Keratinocyte (primary cell): ENCODE data around the gene CRACR2B. TPM values are rescaled to one million over a fixed set of nuclear protein-coding genes. Genes with fewer than 3 reads are reported as not detected.

Experiments used
- DNase-seq: peaks from one replicate; pipeline ENCODE4 v3.0.0-alpha.2; 2011; ENCODE audit warnings: low read depth, missing footprints, low spot score
- FAIRE-seq: peaks from 2 replicates; lab custom pipeline; 2011; peaks lifted over from hg19 to GRCh38; lab: Jason Lieb, UNC
- H2AFZ ChIP-seq: 2 replicates; pipeline ENCODE4 v1.6.0; 2012; ENCODE audit warnings: low read length, control low read depth, inconsistent platforms; ENCODE audit not compliant: control insufficient read depth
- H3K27ac ChIP-seq: 2 replicates; pipeline ENCODE4 v1.5.1; 2011; ENCODE audit warnings: low read length; ENCODE audit not compliant: control insufficient read depth, insufficient read depth
- H3K27me3 ChIP-seq: 3 replicates; pipeline ENCODE4 v1.6.0; 2011; ENCODE audit warnings: low read length; ENCODE audit not compliant: control insufficient read depth, insufficient read depth; ENCODE audit errors: extremely low read depth
- H3K36me3 ChIP-seq, 2 experiments: 2 replicates in 1 of 2; 3 replicates in 1 of 2; pipeline ENCODE4 v1.5.1; 2011; ENCODE audit warnings: low read length in 2 of 2, mild to moderate bottlenecking in 1 of 2; ENCODE audit not compliant: control insufficient read depth in 2 of 2, insufficient read depth in 2 of 2; ENCODE audit errors: extremely low read depth in 1 of 2
- H3K4me1 ChIP-seq: 3 replicates; pipeline ENCODE4 v1.5.1; 2011; ENCODE audit warnings: low read length; ENCODE audit not compliant: control insufficient read depth, insufficient read depth; ENCODE audit errors: extremely low read depth
- H3K4me2 ChIP-seq: 3 replicates; pipeline ENCODE4 v1.6.0; 2011; ENCODE audit warnings: low read depth, low read length; ENCODE audit not compliant: control insufficient read depth, insufficient read depth; ENCODE audit errors: extremely low read depth
- H3K4me3 ChIP-seq, 3 experiments: fragments of 200-600 bp in 1 of 3; sonication (generic) in 1 of 3; 2 replicates in 2 of 3; 3 replicates in 1 of 3; pipeline ENCODE4 v1.5.1; 2011 to 2016; ENCODE audit warnings: low read length in 3 of 3, mild to moderate bottlenecking in 3 of 3, control low read depth in 2 of 3, inconsistent platforms in 1 of 3, low read depth in 1 of 3, mixed read lengths in 1 of 3, mixed run types in 1 of 3, moderate library complexity in 1 of 3; ENCODE audit not compliant: control insufficient read depth in 2 of 3, insufficient read depth in 2 of 3; ENCODE audit errors: extremely low read depth in 1 of 3
- H3K79me2 ChIP-seq: 2 replicates; pipeline ENCODE4 v1.6.0; 2012; ENCODE audit warnings: low read length; ENCODE audit not compliant: control insufficient read depth, insufficient read depth
- H3K9ac ChIP-seq: 3 replicates; pipeline ENCODE4 v1.6.0; 2011; ENCODE audit warnings: low read length; ENCODE audit not compliant: control insufficient read depth, insufficient read depth; ENCODE audit errors: extremely low read depth
- H3K9me1 ChIP-seq: 3 replicates; pipeline ENCODE4 v1.6.0; 2011; ENCODE audit warnings: low read length; ENCODE audit not compliant: control insufficient read depth, insufficient read depth; ENCODE audit errors: extremely low read depth
- H3K9me3 ChIP-seq: 2 replicates; pipeline ENCODE4 v1.5.1; 2012; ENCODE audit warnings: low read depth, low read length; ENCODE audit not compliant: control insufficient read depth
- H4K20me1 ChIP-seq: 3 replicates; pipeline ENCODE4 v1.6.0; 2011; ENCODE audit warnings: low read length; ENCODE audit not compliant: control insufficient read depth, insufficient read depth; ENCODE audit errors: extremely low read depth
- EZH2 ChIP-seq: IDR thresholded peaks from one replicate; pipeline ENCODE4 v1.6.1; 2012; ENCODE audit warnings: inconsistent platforms, mild to moderate bottlenecking, low read length, moderate library complexity
- dilution Hi-C: fragments of 300-500 bp; cut with MboI; formaldehyde crosslinking; loops from one replicate; pipeline ENCODE4 v1.7.0; 2020; ENCODE audit warnings: low sequenced_read_pairs; ENCODE audit not compliant: extremely low pct_ligation_motif_present
- polyA plus RNA-seq, 5 experiments: library from polyadenylated mRNA; depleted of rRNA in 3 of 5; stranded (reverse) in 3 of 5; stranded (forward) in 1 of 5; unstranded in 1 of 5; fragments of >200 nt; gene quantifications; 1 replicate in 1 of 5; 2 replicates in 3 of 5; 3 replicates in 1 of 5; pipeline versions ENCODE4 v1.2.1 to v1.2.3, GENCODE V29; 2011 to 2012; ENCODE audit warnings: missing spikeins in 2 of 5, low read depth in 1 of 5, low replicate concordance in 1 of 5
- TF ChIP-seq, protein P1 (sequence below), 3 experiments: IDR thresholded peaks in 1 of 3; conservative IDR thresholded peaks in 1 of 3; optimal IDR thresholded peaks in 1 of 3; 2 replicates in 2 of 3; 3 replicates in 1 of 3; pipeline versions ENCODE3 to v1.5.1; 2011; ENCODE audit warnings: low read length in 3 of 3, mild to moderate bottlenecking in 3 of 3, moderate library complexity in 2 of 3, control low read depth in 1 of 3, inconsistent platforms in 1 of 3; ENCODE audit not compliant: insufficient read depth in 2 of 3; ENCODE audit errors: extremely low read depth in 1 of 3

CRACR2B gene
- polyA plus RNA-seq, 1 donor (not counting 4 experiments of a cell fraction or from before 2014, with no cell fraction given) = 0.17 TPM

DNA sequence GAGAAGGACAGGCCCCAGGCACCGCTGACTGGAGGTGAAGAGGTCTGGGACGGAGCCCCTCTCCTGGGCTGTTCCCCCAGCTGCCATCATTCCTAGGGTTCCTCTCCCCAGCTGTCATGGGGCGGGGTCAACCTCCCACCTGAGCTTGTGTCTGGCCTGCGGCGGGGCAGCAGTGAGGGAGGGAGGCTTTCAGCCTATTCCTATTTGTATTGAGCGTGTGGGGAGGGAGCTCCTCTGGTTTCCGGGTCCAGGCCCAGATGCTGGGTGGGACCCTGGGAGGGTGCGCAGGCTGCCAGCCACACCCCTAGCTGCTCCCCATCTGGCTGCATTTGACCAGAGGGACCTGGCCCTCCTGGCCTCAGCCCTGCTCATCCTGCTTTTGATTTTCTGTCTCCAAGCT lies 28.7 kb downstream of the CRACR2B start:
- H4K20me1 ChIP-seq = peaks cover 10% of the 10 kb centered on the region
- dilution Hi-C loops = no loop called here

DNA sequence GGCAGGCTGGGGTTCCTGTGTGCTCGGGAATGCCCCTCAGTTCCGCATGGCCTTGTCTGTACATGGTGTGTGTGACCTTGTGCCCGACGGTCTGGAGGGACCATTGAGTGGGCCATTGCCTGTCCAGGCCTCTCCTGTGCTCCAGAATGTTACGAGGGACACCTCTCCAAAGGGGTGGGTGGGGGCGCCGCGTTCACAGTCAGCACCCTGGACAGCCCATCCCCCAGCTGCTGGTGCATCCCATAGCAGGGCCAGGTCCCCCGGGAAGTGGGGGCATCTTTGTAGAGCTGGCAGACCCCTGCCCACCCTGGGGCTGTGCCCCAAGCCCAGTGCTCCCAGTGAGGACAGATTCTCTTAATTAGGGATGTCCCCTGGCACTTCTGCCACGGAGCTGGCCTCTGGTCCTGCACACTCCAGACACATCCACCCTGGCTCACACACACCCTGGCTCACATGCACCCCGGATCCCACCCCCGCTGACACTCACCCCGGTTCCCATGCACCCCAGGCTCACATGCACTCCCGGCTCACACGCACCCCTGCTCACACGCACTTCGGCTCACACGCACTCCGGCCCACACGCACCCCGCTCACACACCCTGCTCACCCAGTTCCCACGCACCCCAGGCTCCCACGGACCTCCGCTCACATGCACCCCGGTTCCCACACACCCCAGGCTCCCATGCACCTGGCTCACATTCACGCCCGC lies 30.5 kb downstream of the CRACR2B start:
- Histone ChIP-seq H3K4me1 (peaks cover 4% of the 10 kb centered on the region), H3K79me2 (no peaks in the 10 kb centered on the region), H4K20me1 (peaks cover 9% of the 10 kb centered on the region), H3K9me1 (no peaks in the 10 kb centered on the region), H3K9ac (no peak overlapping the region), H2AFZ (no peak overlapping the region), H3K27me3 (no peaks in the 10 kb centered on the region), H3K27ac (no peak overlapping the region), H3K36me3 (peaks cover 4 to 8% of the 10 kb centered on the region in 2 experiments), H3K4me3 (no peak overlapping the region), H3K4me2 (no peak overlapping the region), H3K9me3 (no peaks in the 10 kb centered on the region)
- FAIRE-seq (no peak), DNase-seq (no peak)
- no peak for TF ChIP-seq EZH2
- TF ChIP-seq, protein P1, sequence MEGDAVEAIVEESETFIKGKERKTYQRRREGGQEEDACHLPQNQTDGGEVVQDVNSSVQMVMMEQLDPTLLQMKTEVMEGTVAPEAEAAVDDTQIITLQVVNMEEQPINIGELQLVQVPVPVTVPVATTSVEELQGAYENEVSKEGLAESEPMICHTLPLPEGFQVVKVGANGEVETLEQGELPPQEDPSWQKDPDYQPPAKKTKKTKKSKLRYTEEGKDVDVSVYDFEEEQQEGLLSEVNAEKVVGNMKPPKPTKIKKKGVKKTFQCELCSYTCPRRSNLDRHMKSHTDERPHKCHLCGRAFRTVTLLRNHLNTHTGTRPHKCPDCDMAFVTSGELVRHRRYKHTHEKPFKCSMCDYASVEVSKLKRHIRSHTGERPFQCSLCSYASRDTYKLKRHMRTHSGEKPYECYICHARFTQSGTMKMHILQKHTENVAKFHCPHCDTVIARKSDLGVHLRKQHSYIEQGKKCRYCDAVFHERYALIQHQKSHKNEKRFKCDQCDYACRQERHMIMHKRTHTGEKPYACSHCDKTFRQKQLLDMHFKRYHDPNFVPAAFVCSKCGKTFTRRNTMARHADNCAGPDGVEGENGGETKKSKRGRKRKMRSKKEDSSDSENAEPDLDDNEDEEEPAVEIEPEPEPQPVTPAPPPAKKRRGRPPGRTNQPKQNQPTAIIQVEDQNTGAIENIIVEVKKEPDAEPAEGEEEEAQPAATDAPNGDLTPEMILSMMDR (optimal IDR thresholded peaks at IDR 0.05 in 1 of 3, IDR thresholded peaks at IDR 0.05 in 1 of 3, conservative IDR thresholded peaks at IDR 0.05 in 1 of 3; ENCODE audit: extremely low read depth in 1 of 3, insufficient read depth in 2 of 3, low read length in 3 of 3) = no peak
- dilution Hi-C loops = no loop called here

More for the DNA sequence above, 28.7 kb downstream of the CRACR2B start:
- Histone ChIP-seq H3K36me3 (peaks cover 3 to 8% of the 10 kb centered on the region in 2 experiments), H3K27me3 (no peaks in the 10 kb centered on the region), H3K4me3 (no peak overlapping the region), H3K9ac (no peak overlapping the region), H3K27ac (no peak overlapping the region), H3K9me1 (no peaks in the 10 kb centered on the region), H3K4me2 (no peak overlapping the region), H3K9me3 (no peaks in the 10 kb centered on the region), H2AFZ (no peak overlapping the region), H3K4me1 (peaks cover 4% of the 10 kb centered on the region), H3K79me2 (no peaks in the 10 kb centered on the region)
- TF ChIP-seq EZH2 = no peak
- TF ChIP-seq, protein P1 (optimal IDR thresholded peaks at IDR 0.05 in 1 of 3, IDR thresholded peaks at IDR 0.05 in 1 of 3, conservative IDR thresholded peaks at IDR 0.05 in 1 of 3; ENCODE audit: extremely low read depth in 1 of 3, insufficient read depth in 2 of 3, low read length in 3 of 3) = no peak
- FAIRE-seq (no peak), DNase-seq (no peak)
